Ascending aorta (tissue), 2 donors: ENCODE measurements around the gene MRO. TPM values are rescaled to one million over a fixed set of nuclear protein-coding genes. Genes with fewer than 3 reads are reported as not detected.

Source experiments
- DNase-seq, 2 donors: peaks; one replicate each; pipeline ENCODE4 v3.0.0-alpha.2; 2019; ENCODE audit warnings: low spot score in 2 of 2
- H3K27ac ChIP-seq, 2 donors: fragments of 200-600 bp; sonication (generic); one replicate each; pipeline ENCODE4 v1.5.1; 2016 to 2017; ENCODE audit warnings: mild to moderate bottlenecking in 1 of 2
- H3K27me3 ChIP-seq: fragments of 200-600 bp; sonication (generic); one replicate; pipeline ENCODE4 v1.5.1; 2017
- H3K36me3 ChIP-seq, 2 donors: fragments of 200-600 bp; sonication (generic); one replicate each; pipeline ENCODE4 v1.5.1; 2016
- H3K4me1 ChIP-seq, 2 donors: fragments of 200-600 bp; sonication (generic); one replicate each; pipeline ENCODE4 v1.5.1; 2016 to 2017; ENCODE audit warnings: mild to moderate bottlenecking in 1 of 2
- H3K4me3 ChIP-seq, 2 donors: fragments of 200-600 bp; sonication (generic); one replicate each; pipeline ENCODE4 v1.5.1; 2016 to 2017; ENCODE audit warnings: mild to moderate bottlenecking in 1 of 2
- H3K9me3 ChIP-seq, 2 donors: fragments of 200-600 bp; sonication (generic); one replicate each; pipeline ENCODE4 v1.5.1; 2016
- CTCF ChIP-seq, 3 experiments: fragments of 200-600 bp in 2 of 3; fragments of 450-650 bp in 1 of 3; sonication (generic) in 2 of 3; IDR thresholded peaks; one replicate each; pipeline ENCODE4 v1.5.1; 2016 to 2019; ENCODE audit warnings: antibody characterized with exemption in 3 of 3, mild to moderate bottlenecking in 1 of 3, moderate library complexity in 1 of 3
- intact Hi-C: fragments of 100-400 bp; cut with DNase I; formaldehyde crosslinking; loops from one replicate; pipeline ENCODE4 v1.15.1; 2023
- total RNA-seq: library from RNA; depleted of rRNA; stranded (reverse); fragments of >200 nt; gene quantifications from one replicate; pipeline ENCODE4 v1.1.0, GENCODE V29; 2016

Gene MRO
- total RNA-seq, 1 donor from 2014 or later, result 1.4 TPM

GRCh38 chr18:50850307-50851065 is 30.7 kb upstream of the MRO start:
- no peak overlapping the region for H3K27ac ChIP-seq
- no peaks in the 10 kb centered on the region for H3K27me3 ChIP-seq
- intact Hi-C loops, result no loop called here
- no peak overlapping the region for H3K4me3 ChIP-seq
- no peak for DNase-seq
- no peaks in the 10 kb centered on the region for H3K9me3 ChIP-seq
- TF ChIP-seq CTCF (IDR thresholded peaks at IDR 0.05), result no peak
- no peaks in the 10 kb centered on the region for H3K36me3 ChIP-seq
- no peaks in the 10 kb centered on the region for H3K4me1 ChIP-seq

GRCh38 chr18:50849419-50849821 is 29.6 kb upstream of the MRO start:
- intact Hi-C loops, result no loop called here
- H3K9me3 ChIP-seq, result no peaks in the 10 kb centered on the region
- no peak overlapping the region for H3K4me3 ChIP-seq
- H3K27me3 ChIP-seq, result no peaks in the 10 kb centered on the region
- no peak for TF ChIP-seq CTCF (IDR thresholded peaks at IDR 0.05)
- H3K4me1 ChIP-seq, result no peaks in the 10 kb centered on the region
- H3K36me3 ChIP-seq, result no peaks in the 10 kb centered on the region
- H3K27ac ChIP-seq, result no peak overlapping the region
- DNase-seq, result no peak

GRCh38 chr18:50848991-50849390 is 29.2 kb upstream of the MRO start:
- no peaks in the 10 kb centered on the region for H3K4me1 ChIP-seq
- DNase-seq, result no peak
- no peak overlapping the region for H3K27ac ChIP-seq
- intact Hi-C loops, result no loop called here
- H3K4me3 ChIP-seq, result no peak overlapping the region
- H3K9me3 ChIP-seq, result no peaks in the 10 kb centered on the region
- no peaks in the 10 kb centered on the region for H3K27me3 ChIP-seq
- H3K36me3 ChIP-seq, result no peaks in the 10 kb centered on the region
- TF ChIP-seq CTCF (IDR thresholded peaks at IDR 0.05), result no peak

- no peaks in the 10 kb centered on the region for H3K9me3 ChIP-seq
- no peaks in the 10 kb centered on the region for H3K36me3 ChIP-seq
- H3K27me3 ChIP-seq, result no peaks in the 10 kb centered on the region
- no peak for DNase-seq
- intact Hi-C loops, result no loop called here
- no peak overlapping the region for H3K4me3 ChIP-seq
- H3K4me1 ChIP-seq, result no peaks in the 10 kb centered on the region
- no peak for TF ChIP-seq CTCF (IDR thresholded peaks at IDR 0.05)
- no peak overlapping the region for H3K27ac ChIP-seq
Observed at GRCh38 chr18:50848061-50848551, 28.3 kb upstream of the MRO start.

- Histone ChIP-seq H3K27ac (no peak overlapping the region), H3K36me3 (no peaks in the 10 kb centered on the region), H3K9me3 (no peaks in the 10 kb centered on the region), H3K4me3 (no peak overlapping the region), H3K4me1 (no peaks in the 10 kb centered on the region), H3K27me3 (no peaks in the 10 kb centered on the region)
- intact Hi-C loops, result no loop called here
- DNase-seq, result no peak
- no peak for TF ChIP-seq CTCF (IDR thresholded peaks at IDR 0.05)
Observed at GRCh38 chr18:50847192-50847591, 27.4 kb upstream of the MRO start.
